MM.1S (cell line): ENCODE results near the gene CWC27.

ENCODE experiments used
- EZH2 ChIP-seq: fragments of 300-600 bp; sonication (generic); optimal IDR thresholded peaks from 2 replicates; pipeline ENCODE3; 2017; ENCODE audit warnings: low read depth, mild to moderate bottlenecking, antibody characterized with exemption, low read length, mixed read lengths
- TF ChIP-seq, protein P1 (sequence below): fragments of 300-600 bp; sonication (generic); IDR thresholded peaks from 2 replicates; pipeline ENCODE4 v1.5.1; 2016; ENCODE audit warnings: antibody characterized with exemption, low read length, mixed read lengths

DNA sequence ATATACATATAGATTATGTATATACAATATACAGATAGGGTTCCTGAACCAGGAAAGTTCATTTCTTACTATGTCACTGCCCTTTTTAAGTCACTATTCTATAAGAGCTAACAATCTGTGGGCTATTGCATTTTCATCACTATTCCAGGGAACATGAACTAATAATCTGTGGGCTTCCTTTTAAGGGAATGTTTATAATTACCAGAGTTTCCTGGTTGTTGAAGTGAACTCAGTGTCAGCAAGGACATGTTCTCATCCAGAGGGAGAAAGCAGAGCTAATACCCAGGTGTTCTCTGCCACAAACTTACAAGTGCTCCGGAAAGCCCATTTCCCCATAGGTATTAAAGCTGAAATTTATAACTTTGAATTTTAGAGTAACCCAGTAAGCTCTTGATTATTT lies 69.6 kb downstream of the CWC27 start:
- TF ChIP-seq, protein P1, sequence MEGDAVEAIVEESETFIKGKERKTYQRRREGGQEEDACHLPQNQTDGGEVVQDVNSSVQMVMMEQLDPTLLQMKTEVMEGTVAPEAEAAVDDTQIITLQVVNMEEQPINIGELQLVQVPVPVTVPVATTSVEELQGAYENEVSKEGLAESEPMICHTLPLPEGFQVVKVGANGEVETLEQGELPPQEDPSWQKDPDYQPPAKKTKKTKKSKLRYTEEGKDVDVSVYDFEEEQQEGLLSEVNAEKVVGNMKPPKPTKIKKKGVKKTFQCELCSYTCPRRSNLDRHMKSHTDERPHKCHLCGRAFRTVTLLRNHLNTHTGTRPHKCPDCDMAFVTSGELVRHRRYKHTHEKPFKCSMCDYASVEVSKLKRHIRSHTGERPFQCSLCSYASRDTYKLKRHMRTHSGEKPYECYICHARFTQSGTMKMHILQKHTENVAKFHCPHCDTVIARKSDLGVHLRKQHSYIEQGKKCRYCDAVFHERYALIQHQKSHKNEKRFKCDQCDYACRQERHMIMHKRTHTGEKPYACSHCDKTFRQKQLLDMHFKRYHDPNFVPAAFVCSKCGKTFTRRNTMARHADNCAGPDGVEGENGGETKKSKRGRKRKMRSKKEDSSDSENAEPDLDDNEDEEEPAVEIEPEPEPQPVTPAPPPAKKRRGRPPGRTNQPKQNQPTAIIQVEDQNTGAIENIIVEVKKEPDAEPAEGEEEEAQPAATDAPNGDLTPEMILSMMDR, result no peak
- no peak for TF ChIP-seq EZH2
